ENCODE data around the gene KHDC4. TPM values are rescaled to one million over a fixed set of nuclear protein-coding genes. Genes with fewer than 3 reads are reported as not detected.

KHDC4 gene
- total and polyA plus RNA-seq, 2 experiments from 2014 or later = 47.1 to 57.7 TPM

DNA sequence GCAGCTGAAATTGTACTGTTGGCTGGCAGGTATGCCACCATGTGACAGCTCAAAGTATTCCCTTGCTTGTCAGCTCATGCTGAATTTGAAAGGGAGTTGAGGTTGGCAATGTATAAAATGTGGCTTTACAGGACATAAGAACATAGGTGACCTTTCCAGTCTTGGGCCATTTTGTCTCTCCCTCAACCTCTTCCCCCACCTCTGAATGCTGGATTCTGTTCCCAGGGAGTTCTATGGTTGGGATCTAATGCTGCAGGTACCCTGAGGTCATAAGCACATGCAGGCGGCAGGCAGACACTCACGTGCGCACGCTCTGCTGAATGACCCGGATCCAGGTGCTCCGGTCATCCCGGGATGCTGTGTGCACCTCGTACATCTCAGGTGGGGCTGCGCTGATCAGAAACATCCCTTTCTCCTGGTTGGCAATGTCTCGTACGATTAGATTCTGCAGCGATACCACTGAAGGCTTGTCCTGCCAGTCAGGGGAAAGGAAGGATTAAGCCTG lies 23.2 kb upstream of the KHDC4 start:
- Histone ChIP-seq H3K4me3 (no peak overlapping the region), H3K36me3 (ENCODE audit: insufficient read depth) (peaks cover 51% of the 10 kb centered on the region), H3K79me2 (replicated peaks; ENCODE audit: insufficient read depth) (no peaks in the 10 kb centered on the region), H3K4me1 (ENCODE audit: insufficient read depth) (no peaks in the 10 kb centered on the region), H3F3A (replicated peaks; ENCODE audit: low read depth) (peaks cover 16% of the 10 kb centered on the region; the same call in 1 of the 2 replicates), H2AFZ (no peak overlapping the region), H3K9me2 (ENCODE audit: insufficient read depth) (no peaks in the 10 kb centered on the region), H4K20me1 (replicated peaks; ENCODE audit: insufficient read depth) (no peaks in the 10 kb centered on the region; the same call in none of the 2 replicates), H3K27me3 (ENCODE audit: insufficient read depth) (no peaks in the 10 kb centered on the region), H3K4me2 (no peak overlapping the region), H3K27ac (ENCODE audit: low read depth) (no peak overlapping the region)
- H3K27ac Mint-ChIP-seq = no peak overlapping the region; the same call in 1 of the 2 replicates
- TF ChIP-seq, protein P1, sequence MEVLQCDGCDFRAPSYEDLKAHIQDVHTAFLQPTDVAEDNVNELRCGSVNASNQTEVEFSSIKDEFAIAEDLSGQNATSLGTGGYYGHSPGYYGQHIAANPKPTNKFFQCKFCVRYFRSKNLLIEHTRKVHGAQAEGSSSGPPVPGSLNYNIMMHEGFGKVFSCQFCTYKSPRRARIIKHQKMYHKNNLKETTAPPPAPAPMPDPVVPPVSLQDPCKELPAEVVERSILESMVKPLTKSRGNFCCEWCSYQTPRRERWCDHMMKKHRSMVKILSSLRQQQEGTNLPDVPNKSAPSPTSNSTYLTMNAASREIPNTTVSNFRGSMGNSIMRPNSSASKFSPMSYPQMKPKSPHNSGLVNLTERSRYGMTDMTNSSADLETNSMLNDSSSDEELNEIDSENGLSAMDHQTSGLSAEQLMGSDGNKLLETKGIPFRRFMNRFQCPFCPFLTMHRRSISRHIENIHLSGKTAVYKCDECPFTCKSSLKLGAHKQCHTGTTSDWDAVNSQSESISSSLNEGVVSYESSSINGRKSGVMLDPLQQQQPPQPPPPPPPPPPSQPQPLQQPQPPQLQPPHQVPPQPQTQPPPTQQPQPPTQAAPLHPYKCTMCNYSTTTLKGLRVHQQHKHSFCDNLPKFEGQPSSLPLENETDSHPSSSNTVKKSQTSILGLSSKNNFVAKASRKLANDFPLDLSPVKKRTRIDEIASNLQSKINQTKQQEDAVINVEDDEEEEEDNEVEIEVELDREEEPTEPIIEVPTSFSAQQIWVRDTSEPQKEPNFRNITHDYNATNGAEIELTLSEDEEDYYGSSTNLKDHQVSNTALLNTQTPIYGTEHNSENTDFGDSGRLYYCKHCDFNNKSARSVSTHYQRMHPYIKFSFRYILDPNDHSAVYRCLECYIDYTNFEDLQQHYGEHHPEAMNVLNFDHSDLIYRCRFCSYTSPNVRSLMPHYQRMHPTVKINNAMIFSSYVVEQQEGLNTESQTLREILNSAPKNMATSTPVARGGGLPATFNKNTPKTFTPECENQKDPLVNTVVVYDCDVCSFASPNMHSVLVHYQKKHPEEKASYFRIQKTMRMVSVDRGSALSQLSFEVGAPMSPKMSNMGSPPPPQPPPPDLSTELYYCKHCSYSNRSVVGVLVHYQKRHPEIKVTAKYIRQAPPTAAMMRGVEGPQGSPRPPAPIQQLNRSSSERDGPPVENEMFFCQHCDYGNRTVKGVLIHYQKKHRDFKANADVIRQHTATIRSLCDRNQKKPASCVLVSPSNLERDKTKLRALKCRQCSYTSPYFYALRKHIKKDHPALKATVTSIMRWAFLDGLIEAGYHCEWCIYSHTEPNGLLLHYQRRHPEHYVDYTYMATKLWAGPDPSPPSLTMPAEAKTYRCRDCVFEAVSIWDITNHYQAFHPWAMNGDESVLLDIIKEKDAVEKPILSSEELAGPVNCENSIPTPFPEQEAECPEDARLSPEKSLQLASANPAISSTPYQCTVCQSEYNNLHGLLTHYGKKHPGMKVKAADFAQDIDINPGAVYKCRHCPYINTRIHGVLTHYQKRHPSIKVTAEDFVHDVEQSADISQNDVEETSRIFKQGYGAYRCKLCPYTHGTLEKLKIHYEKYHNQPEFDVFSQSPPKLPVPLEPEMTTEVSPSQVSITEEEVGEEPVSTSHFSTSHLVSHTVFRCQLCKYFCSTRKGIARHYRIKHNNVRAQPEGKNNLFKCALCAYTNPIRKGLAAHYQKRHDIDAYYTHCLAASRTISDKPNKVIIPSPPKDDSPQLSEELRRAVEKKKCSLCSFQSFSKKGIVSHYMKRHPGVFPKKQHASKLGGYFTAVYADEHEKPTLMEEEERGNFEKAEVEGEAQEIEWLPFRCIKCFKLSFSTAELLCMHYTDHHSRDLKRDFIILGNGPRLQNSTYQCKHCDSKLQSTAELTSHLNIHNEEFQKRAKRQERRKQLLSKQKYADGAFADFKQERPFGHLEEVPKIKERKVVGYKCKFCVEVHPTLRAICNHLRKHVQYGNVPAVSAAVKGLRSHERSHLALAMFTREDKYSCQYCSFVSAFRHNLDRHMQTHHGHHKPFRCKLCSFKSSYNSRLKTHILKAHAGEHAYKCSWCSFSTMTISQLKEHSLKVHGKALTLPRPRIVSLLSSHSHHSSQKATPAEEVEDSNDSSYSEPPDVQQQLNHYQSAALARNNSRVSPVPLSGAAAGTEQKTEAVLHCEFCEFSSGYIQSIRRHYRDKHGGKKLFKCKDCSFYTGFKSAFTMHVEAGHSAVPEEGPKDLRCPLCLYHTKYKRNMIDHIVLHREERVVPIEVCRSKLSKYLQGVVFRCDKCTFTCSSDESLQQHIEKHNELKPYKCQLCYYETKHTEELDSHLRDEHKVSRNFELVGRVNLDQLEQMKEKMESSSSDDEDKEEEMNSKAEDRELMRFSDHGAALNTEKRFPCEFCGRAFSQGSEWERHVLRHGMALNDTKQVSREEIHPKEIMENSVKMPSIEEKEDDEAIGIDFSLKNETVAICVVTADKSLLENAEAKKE (CRISPR knock-in tag; IDR thresholded peaks at IDR 0.05) = no peak
- TF ChIP-seq EZH2phosphoT487 (IDR thresholded peaks at IDR 0.05; ENCODE audit: unreplicated experiment) = no peak
- TF ChIP-seq, protein P2, sequence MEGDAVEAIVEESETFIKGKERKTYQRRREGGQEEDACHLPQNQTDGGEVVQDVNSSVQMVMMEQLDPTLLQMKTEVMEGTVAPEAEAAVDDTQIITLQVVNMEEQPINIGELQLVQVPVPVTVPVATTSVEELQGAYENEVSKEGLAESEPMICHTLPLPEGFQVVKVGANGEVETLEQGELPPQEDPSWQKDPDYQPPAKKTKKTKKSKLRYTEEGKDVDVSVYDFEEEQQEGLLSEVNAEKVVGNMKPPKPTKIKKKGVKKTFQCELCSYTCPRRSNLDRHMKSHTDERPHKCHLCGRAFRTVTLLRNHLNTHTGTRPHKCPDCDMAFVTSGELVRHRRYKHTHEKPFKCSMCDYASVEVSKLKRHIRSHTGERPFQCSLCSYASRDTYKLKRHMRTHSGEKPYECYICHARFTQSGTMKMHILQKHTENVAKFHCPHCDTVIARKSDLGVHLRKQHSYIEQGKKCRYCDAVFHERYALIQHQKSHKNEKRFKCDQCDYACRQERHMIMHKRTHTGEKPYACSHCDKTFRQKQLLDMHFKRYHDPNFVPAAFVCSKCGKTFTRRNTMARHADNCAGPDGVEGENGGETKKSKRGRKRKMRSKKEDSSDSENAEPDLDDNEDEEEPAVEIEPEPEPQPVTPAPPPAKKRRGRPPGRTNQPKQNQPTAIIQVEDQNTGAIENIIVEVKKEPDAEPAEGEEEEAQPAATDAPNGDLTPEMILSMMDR (conservative IDR thresholded peaks at IDR 0.05; ENCODE audit: low read depth in 2 of 2) = no peak
- no peak for TF ChIP-seq ZNF114 (CRISPR knock-in tag; IDR thresholded peaks at IDR 0.05)
- TF ChIP-seq POLR2AphosphoS5 (IDR thresholded peaks at IDR 0.05; ENCODE audit: low read depth) = no peak
- no peak for TF ChIP-seq CREB1 (CRISPR knock-in tag; IDR thresholded peaks at IDR 0.05; ENCODE audit: low read depth)
- TF ChIP-seq ZNF331 (CRISPR knock-in tag; IDR thresholded peaks at IDR 0.05; ENCODE audit: low read depth) = no peak
- TF ChIP-seq, protein P3, sequence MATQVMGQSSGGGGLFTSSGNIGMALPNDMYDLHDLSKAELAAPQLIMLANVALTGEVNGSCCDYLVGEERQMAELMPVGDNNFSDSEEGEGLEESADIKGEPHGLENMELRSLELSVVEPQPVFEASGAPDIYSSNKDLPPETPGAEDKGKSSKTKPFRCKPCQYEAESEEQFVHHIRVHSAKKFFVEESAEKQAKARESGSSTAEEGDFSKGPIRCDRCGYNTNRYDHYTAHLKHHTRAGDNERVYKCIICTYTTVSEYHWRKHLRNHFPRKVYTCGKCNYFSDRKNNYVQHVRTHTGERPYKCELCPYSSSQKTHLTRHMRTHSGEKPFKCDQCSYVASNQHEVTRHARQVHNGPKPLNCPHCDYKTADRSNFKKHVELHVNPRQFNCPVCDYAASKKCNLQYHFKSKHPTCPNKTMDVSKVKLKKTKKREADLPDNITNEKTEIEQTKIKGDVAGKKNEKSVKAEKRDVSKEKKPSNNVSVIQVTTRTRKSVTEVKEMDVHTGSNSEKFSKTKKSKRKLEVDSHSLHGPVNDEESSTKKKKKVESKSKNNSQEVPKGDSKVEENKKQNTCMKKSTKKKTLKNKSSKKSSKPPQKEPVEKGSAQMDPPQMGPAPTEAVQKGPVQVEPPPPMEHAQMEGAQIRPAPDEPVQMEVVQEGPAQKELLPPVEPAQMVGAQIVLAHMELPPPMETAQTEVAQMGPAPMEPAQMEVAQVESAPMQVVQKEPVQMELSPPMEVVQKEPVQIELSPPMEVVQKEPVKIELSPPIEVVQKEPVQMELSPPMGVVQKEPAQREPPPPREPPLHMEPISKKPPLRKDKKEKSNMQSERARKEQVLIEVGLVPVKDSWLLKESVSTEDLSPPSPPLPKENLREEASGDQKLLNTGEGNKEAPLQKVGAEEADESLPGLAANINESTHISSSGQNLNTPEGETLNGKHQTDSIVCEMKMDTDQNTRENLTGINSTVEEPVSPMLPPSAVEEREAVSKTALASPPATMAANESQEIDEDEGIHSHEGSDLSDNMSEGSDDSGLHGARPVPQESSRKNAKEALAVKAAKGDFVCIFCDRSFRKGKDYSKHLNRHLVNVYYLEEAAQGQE (IDR thresholded peaks at IDR 0.05; ENCODE audit: unreplicated experiment) = no peak
- TF ChIP-seq, protein P4, sequence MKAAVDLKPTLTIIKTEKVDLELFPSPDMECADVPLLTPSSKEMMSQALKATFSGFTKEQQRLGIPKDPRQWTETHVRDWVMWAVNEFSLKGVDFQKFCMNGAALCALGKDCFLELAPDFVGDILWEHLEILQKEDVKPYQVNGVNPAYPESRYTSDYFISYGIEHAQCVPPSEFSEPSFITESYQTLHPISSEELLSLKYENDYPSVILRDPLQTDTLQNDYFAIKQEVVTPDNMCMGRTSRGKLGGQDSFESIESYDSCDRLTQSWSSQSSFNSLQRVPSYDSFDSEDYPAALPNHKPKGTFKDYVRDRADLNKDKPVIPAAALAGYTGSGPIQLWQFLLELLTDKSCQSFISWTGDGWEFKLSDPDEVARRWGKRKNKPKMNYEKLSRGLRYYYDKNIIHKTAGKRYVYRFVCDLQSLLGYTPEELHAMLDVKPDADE (IDR thresholded peaks at IDR 0.05) = no peak
- no peak for TF ChIP-seq JUNB (IDR thresholded peaks at IDR 0.05; ENCODE audit: unreplicated experiment)
- TF ChIP-seq NANOG (IDR thresholded peaks at IDR 0.05; ENCODE audit: borderline replicate concordance) = no peak
- no peak for TF ChIP-seq STAT1 (IDR thresholded peaks at IDR 0.05; ENCODE audit: unreplicated experiment)
- TF ChIP-seq EZH2 (IDR thresholded peaks at IDR 0.05; ENCODE audit: low read depth, unreplicated experiment) = no peak
- H3K36me3 Mint-ChIP-seq (ENCODE audit: low read depth) = peaks cover 88% of the 10 kb centered on the region
- no peak for DNase-seq (ENCODE audit: low spot score)
- no peak for ATAC-seq
- no peaks in the 10 kb centered on the region for H3K4me1 Mint-ChIP-seq
- H3K27me3 Mint-ChIP-seq (ENCODE audit: insufficient read depth, low read depth, poor library complexity) = peaks cover 4% of the 10 kb centered on the region
- H3K9me3 Mint-ChIP-seq = no peaks in the 10 kb centered on the region
- no peak overlapping the region for H3K4me3 Mint-ChIP-seq

Measured in GM23338 (cell line).